ENCODE data around the gene FIGNL1.
A peak's percentile ranks its signal among the peaks of the same experiment; 100 is the strongest.

Gene FIGNL1

GRCh38 chr7:50449881-50450589 lies at the start of gene FIGNL1:
Gene FIGNL1, minus strand, starts transcription at chr7:50450350. Its CDS starts 3,063 bp downstream, at chr7:50447287.
- peak; percentile 73 to 80 for DNase-seq

GRCh38 chr7:50499092-50499491 lies 48.9 kb upstream of the FIGNL1 start:
- DNase-seq, result no peak

GRCh38 chr7:50497968-50498367 lies 47.8 kb upstream of the FIGNL1 start:
- no peak for DNase-seq

- DNase-seq, result no peak
These were observed 47.0 kb upstream of the FIGNL1 start for GRCh38 chr7:50497068-50497642.

GRCh38 chr7:50496569-50496968 lies 46.4 kb upstream of the FIGNL1 start:
- DNase-seq, result no peak

GRCh38 chr7:50495746-50496145 lies 45.6 kb upstream of the FIGNL1 start:
- DNase-seq, result no peak

GRCh38 chr7:50492770-50493519 lies 42.8 kb upstream of the FIGNL1 start:
- DNase-seq, result no peak

- no peak for DNase-seq
These were observed 41.8 kb upstream of the FIGNL1 start for GRCh38 chr7:50491943-50492342.

GRCh38 chr7:50491209-50491608 lies 41.1 kb upstream of the FIGNL1 start:
- no peak for DNase-seq

- DNase-seq, result no peak
These were observed 38.2 kb upstream of the FIGNL1 start for GRCh38 chr7:50488379-50488778.

GRCh38 chr7:50486512-50486911 lies 36.4 kb upstream of the FIGNL1 start:
- DNase-seq, result no peak

- no peak for DNase-seq
These were observed 31.7 kb upstream of the FIGNL1 start for GRCh38 chr7:50481867-50482266.

GRCh38 chr7:50480797-50481196 lies 30.6 kb upstream of the FIGNL1 start:
- no peak for DNase-seq

- no peak for DNase-seq
These were observed 29.8 kb upstream of the FIGNL1 start for GRCh38 chr7:50479743-50480517.

- DNase-seq, result no peak
These were observed 27.5 kb upstream of the FIGNL1 start for GRCh38 chr7:50477640-50478039.

- no peak for DNase-seq
These were observed 26.9 kb upstream of the FIGNL1 start for GRCh38 chr7:50476953-50477625.

- no peak for DNase-seq
These were observed 25.2 kb upstream of the FIGNL1 start for GRCh38 chr7:50475340-50475739.

GRCh38 chr7:50474382-50475160 lies 24.4 kb upstream of the FIGNL1 start:
- DNase-seq, result no peak

- DNase-seq, result no peak
These were observed 23.4 kb upstream of the FIGNL1 start for GRCh38 chr7:50473531-50473930.

GRCh38 chr7:50472427-50472826 lies 22.3 kb upstream of the FIGNL1 start:
- DNase-seq, result no peak

GRCh38 chr7:50471970-50472369 lies 21.8 kb upstream of the FIGNL1 start:
- DNase-seq, result no peak
